Skin epidermis (tissue), 12 donors: Measurements from ENCODE around the gene SLC16A2.

Experiments
- H3K27ac ChIP-seq, 21 experiments: fragments of 200-600 bp; sonication (generic) in 11 of 21; one replicate each; pipeline ENCODE4 v1.5.0; 2020; ENCODE audit warnings: mild to moderate bottlenecking in 3 of 21, inconsistent platforms in 2 of 21, moderate library complexity in 2 of 21
- H3K4me3 ChIP-seq, 7 experiments: fragments of 200-600 bp; sonication (generic) in 2 of 7; one replicate each; pipeline ENCODE4 v1.5.0; 2020; ENCODE audit warnings: inconsistent platforms in 2 of 7, mild to moderate bottlenecking in 2 of 7, moderate library complexity in 1 of 7

Gene SLC16A2

GRCh38 chrX:74421036-74421739 lies at the start of gene SLC16A2:
Gene SLC16A2, plus strand, starts transcription at chrX:74421493. Its CDS starts 145 bp downstream, at chrX:74421638.
- Histone ChIP-seq H3K27ac (peak within 1 kb of the TSS in 20 of 21 experiments; percentile 52 to 87 (median 78)), H3K4me3 (peak within 1 kb of the TSS; percentile 26 to 50 (median 38))

GRCh38 chrX:74372272-74372671 lies 49.0 kb upstream of the SLC16A2 start:
- Histone ChIP-seq H3K4me3 (no peak overlapping the region), H3K27ac (no peak overlapping the region)

GRCh38 chrX:74377282-74377681 lies 44.0 kb upstream of the SLC16A2 start:
- Histone ChIP-seq H3K27ac (no peak overlapping the region), H3K4me3 (no peak overlapping the region)

- Histone ChIP-seq H3K27ac (no peak overlapping the region), H3K4me3 (no peak overlapping the region)
These were observed 38.7 kb upstream of the SLC16A2 start for GRCh38 chrX:74382613-74383012.

- no peak overlapping the region for H3K4me3 ChIP-seq
These were observed 37.7 kb upstream of the SLC16A2 start for GRCh38 chrX:74383611-74384010.

GRCh38 chrX:74389016-74389722 lies 32.1 kb upstream of the SLC16A2 start:
- no peak overlapping the region for H3K27ac ChIP-seq
- H3K4me3 ChIP-seq, result no peak overlapping the region

More at GRCh38 chrX:74383611-74384010, 37.7 kb upstream of the SLC16A2 start:
- no peak overlapping the region for H3K27ac ChIP-seq

- Histone ChIP-seq H3K4me3 (no peak overlapping the region), H3K27ac (no peak overlapping the region)
These were observed 25.7 kb upstream of the SLC16A2 start for GRCh38 chrX:74395556-74395955.

- Histone ChIP-seq H3K4me3 (no peak overlapping the region), H3K27ac (no peak overlapping the region)
These were observed 15.3 kb upstream of the SLC16A2 start for GRCh38 chrX:74405973-74406489.

GRCh38 chrX:74408304-74408703 lies 13.0 kb upstream of the SLC16A2 start:
- Histone ChIP-seq H3K27ac (no peak overlapping the region), H3K4me3 (no peak overlapping the region)

GRCh38 chrX:74419864-74420195 lies 1.5 kb upstream of the SLC16A2 start:
- Histone ChIP-seq H3K27ac (peak overlapping the region in 17 of 21 experiments; percentile 62 to 87 (median 80)), H3K4me3 (peak overlapping the region; percentile 26 to 50 (median 38))

- peak overlapping the region; percentile 26 to 50 (median 38) for H3K4me3 ChIP-seq
- peak overlapping the region in 20 of 21 experiments; percentile 52 to 87 (median 78) for H3K27ac ChIP-seq
These were observed 877 bp upstream of the SLC16A2 start for GRCh38 chrX:74420196-74421035.

- H3K27ac ChIP-seq, result peak overlapping the region in 6 of 21 experiments; percentile 8 to 87 (median 70)
- H3K4me3 ChIP-seq, result peak overlapping the region; percentile 26 to 50 (median 38)
These were observed 553 bp downstream of the SLC16A2 start for GRCh38 chrX:74421740-74422352.

- H3K27ac ChIP-seq, result peak overlapping the region in 8 of 21 experiments; percentile 21 to 74 (median 50)
These were observed 1.4 kb downstream of the SLC16A2 start for GRCh38 chrX:74422576-74423288.

GRCh38 chrX:74423289-74423998 lies 2.2 kb downstream of the SLC16A2 start:
- peak overlapping the region in 1 of 7 experiments; percentile 37 for H3K4me3 ChIP-seq
- H3K27ac ChIP-seq, result peak overlapping the region in 4 of 21 experiments; percentile 21 to 74 (median 60)

More at GRCh38 chrX:74422576-74423288, 1.4 kb downstream of the SLC16A2 start:
- H3K4me3 ChIP-seq, result peak overlapping the region; percentile 26 to 50 (median 38)

GRCh38 chrX:74426071-74426470 lies 4.8 kb downstream of the SLC16A2 start:
- no peak overlapping the region for H3K4me3 ChIP-seq
- H3K27ac ChIP-seq, result no peak overlapping the region

GRCh38 chrX:74426615-74427014 lies 5.3 kb downstream of the SLC16A2 start:
- no peak overlapping the region for H3K4me3 ChIP-seq
- H3K27ac ChIP-seq, result no peak overlapping the region

- H3K27ac ChIP-seq, result no peak overlapping the region
- H3K4me3 ChIP-seq, result no peak overlapping the region
These were observed 10.5 kb downstream of the SLC16A2 start for GRCh38 chrX:74431797-74432196.

- Histone ChIP-seq H3K4me3 (no peak overlapping the region), H3K27ac (no peak overlapping the region)
These were observed 13.0 kb downstream of the SLC16A2 start for GRCh38 chrX:74434336-74434735.
